Activated CD4-positive, CD25-positive, alpha-beta regulatory T cell treated with anti-CD3 and anti-CD28 coated beads, Interleukin-2, amount 50 U/mL, for 72 hours (primary cell): ENCODE results near the gene PTPRCAP.

Experiments used
- DNase-seq: peaks from one replicate; pipeline ENCODE4 v3.0.0; 2021

Gene PTPRCAP

DNA sequence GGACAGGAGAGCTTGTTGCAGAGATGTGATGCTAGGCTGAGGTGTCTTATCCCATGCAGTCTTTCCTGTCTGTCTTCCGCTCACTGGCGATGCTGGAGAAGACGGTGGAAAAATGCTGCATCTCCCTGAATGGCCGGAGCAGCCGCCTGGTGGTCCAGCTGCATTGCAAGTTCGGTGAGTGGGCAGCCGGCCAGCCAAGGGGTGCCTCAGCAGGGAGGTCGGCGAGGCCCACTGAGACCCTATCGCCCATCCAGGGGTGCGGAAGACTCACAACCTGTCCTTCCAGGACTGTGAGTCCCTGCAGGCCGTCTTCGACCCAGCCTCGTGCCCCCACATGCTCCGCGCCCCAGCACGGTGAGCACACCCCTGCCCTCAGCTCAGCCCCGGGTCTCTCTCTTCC, 44.0 kb downstream of the PTPRCAP start:
- no peak for DNase-seq

DNA sequence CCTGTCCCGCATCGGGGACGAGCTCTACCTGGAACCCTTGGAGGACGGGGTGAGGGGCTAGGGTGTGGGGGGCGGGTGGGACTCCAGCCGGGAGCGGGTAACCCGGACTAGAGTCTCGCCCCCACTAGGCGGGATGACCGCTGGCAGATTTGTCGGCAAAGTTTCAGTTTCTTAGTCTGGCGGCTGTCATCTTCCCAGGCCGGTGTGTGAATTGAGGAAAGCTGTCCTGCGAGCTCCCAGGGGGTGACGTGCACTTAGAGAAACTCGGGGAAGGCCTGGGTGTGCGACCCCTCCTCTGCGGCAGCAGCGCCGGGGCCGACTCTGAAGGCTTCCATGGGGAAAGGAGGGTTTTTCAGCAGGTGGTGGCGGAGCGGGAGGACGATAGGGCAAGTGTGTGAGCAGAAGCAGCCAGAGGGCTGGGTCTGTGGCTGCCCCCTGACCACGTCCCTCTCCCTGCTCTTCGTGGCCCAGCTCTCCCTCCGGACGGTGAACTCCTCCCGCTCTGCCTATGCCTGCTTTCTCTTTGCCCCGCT, 45.2 kb downstream of the PTPRCAP start:
- no peak for DNase-seq

DNA sequence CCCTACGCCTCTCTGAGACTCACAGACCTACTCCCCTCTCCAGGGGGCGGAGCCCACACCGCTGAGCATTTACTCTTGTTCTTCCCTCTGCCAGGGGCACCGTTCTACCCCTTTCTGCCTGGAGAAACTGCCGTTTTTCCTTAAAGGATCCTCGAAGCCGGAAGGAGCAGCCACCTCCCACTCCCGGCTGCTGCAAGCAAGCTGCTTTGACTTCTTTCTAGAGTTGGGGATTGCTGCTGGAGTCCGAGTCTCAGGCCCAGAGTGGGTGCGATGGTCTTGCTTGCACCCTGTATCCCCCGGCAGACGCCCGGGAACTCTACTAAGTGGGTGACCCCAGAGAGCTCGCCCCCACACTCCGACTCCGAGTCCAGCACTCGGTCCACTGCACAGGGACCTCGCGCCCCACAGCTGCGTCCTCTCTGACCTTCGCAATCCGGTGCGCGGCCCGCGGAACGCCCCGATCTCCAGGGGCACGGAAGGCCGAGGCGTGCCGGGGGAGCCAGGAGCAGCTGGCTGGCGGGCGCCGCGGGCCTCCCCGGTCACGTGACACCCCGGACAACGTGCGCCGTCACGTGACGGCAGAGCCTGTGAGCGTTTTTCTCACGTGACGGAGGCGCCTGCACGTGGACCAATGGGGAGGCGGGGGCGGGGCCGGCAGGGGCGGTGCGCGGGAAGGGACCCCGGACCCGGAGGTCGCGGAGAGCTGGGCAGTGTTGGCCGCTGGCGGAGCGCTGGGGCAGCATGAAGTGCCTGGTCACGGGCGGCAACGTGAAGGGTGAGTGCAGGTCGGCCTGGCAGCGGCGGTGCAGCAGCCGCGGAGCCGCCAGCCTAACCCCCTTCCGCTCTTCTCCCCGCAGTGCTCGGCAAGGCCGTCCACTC, 45.9 kb downstream of the PTPRCAP start, which contains the start of gene RAD9A:
Gene RAD9A, plus strand, starts transcription at position 683 of the 879 bp plus-strand sequence. Its CDS starts 59 bp downstream, at position 742.
- DNase-seq: peak; percentile 92

DNA sequence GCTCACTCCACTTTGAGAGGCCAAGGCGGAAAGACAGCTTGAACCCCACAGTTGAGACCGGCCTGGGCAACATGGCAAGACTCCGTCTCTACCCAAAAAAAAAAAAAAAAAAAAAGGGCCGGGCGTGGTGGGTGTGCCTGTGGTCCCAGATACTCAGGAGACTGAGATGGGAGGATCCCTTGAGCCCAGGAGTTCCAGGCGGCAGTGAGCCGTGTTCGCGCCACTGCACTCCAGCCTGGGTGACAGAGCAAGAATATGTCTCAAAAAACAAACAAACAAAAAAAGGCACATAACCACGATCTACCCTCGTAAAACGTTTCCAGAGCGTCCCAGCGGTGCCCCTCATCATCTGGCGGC, 46.6 kb downstream of the PTPRCAP start:
- no peak for DNase-seq

DNA sequence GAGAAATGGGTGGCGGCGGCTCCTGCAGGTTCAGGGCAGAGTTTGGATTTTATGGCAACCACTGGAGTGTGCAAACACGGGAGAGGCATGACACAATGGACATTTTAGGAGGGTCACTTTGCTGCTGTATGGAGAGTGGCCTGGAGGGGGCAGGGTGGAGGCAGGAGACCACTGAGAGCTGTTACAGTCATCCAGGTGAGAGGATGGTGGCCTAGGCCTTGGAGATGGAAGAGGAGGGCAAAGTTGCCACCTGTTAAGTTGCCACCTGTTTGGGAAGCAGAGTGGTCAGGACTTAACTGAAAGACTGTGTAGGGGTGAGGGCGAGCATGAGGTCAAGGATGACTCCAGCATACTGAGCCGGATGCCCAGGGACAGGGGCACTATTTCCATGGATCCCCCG, 48.0 kb downstream of the PTPRCAP start:
- peak; percentile 62 for DNase-seq

- no peak for DNase-seq
Observed at GRCh38 chr11:67387518-67387917, 50.0 kb downstream of the PTPRCAP start.

- DNase-seq: no peak
Observed at GRCh38 chr11:67387069-67387468, 50.4 kb downstream of the PTPRCAP start.
